Measurements from ENCODE around the gene LAMC2. TPM values are rescaled to one million over a fixed set of nuclear protein-coding genes. Genes with fewer than 3 reads are reported as not detected.

LAMC2 gene
- total RNA-seq, 2 donors from 2014 or later = 9.3 to 11.6 TPM

DNA sequence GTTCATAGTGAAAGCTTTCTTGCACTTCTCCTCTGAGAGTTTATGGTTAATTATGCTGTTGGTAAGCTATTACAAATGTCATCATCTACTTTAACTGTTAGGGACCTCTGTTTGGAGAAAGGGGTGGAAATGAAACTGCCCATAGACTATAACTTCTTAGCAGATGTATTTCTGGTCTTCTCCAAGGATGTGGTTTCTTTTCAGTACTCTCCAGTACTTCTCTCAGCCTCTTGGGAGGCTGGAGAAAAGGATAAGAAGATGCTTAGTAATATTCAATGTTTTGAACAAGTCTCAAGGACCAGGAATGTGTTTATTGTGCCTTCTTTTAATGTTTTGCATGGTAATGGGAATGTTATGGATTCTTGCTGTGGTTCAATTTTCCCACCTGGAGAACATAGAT lies 60.4 kb downstream of the LAMC2 start:
- intact Hi-C loops (cut with DNase I) = no loop called here
- no peak for DNase-seq (ENCODE audit: low spot score)
- Histone ChIP-seq H3K36me3 (no peaks in the 10 kb centered on the region), H3K4me1 (replicated peaks) (no peaks in the 10 kb centered on the region), H3K27me3 (replicated peaks; ENCODE audit: insufficient read depth) (no peaks in the 10 kb centered on the region), H3K9me3 (no peaks in the 10 kb centered on the region), H3K4me3 (no peak overlapping the region), H3K27ac (no peak overlapping the region)
- no peak for TF ChIP-seq POLR2AphosphoS5 (IDR thresholded peaks at IDR 0.05)

DNA sequence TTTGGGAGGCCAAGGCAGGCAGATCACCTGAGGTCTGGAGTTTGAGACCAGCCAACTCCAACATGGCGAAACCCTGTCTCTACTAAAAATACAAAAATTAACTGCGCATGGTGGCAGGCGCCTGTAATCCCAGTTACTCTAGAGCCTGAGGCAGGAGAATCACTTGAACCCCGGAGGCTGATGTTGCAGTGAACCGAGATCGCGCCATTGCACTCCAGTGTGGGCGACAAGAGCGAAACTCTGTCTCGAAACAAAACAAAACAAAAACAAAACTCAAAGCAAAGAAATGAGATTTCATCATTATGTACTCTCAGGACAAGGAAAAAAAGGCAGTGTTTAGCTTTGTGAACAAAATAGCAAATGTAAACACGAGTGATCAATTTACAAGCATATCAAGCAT lies 61.0 kb downstream of the LAMC2 start:
- H3K27ac ChIP-seq = no peak overlapping the region
- 91% methylated on average over 11 of the region's 11 CpGs for WGBS
- intact Hi-C loops (cut with DNase I) = no loop called here
- TF ChIP-seq, protein P1, sequence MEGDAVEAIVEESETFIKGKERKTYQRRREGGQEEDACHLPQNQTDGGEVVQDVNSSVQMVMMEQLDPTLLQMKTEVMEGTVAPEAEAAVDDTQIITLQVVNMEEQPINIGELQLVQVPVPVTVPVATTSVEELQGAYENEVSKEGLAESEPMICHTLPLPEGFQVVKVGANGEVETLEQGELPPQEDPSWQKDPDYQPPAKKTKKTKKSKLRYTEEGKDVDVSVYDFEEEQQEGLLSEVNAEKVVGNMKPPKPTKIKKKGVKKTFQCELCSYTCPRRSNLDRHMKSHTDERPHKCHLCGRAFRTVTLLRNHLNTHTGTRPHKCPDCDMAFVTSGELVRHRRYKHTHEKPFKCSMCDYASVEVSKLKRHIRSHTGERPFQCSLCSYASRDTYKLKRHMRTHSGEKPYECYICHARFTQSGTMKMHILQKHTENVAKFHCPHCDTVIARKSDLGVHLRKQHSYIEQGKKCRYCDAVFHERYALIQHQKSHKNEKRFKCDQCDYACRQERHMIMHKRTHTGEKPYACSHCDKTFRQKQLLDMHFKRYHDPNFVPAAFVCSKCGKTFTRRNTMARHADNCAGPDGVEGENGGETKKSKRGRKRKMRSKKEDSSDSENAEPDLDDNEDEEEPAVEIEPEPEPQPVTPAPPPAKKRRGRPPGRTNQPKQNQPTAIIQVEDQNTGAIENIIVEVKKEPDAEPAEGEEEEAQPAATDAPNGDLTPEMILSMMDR (IDR thresholded peaks at IDR 0.05) = no peak
- TF ChIP-seq POLR2AphosphoS5 (IDR thresholded peaks at IDR 0.05) (no peak), POLR2A (IDR thresholded peaks at IDR 0.05) (no peak)
- H3K9me3 ChIP-seq = no peaks in the 10 kb centered on the region
- no peaks in the 10 kb centered on the region for H3K27me3 ChIP-seq (replicated peaks; ENCODE audit: insufficient read depth)
- no peak overlapping the region for H3K4me3 ChIP-seq
- no peak for DNase-seq (ENCODE audit: low spot score)
- no peaks in the 10 kb centered on the region for H3K4me1 ChIP-seq (replicated peaks)
- no peaks in the 10 kb centered on the region for H3K36me3 ChIP-seq

DNA sequence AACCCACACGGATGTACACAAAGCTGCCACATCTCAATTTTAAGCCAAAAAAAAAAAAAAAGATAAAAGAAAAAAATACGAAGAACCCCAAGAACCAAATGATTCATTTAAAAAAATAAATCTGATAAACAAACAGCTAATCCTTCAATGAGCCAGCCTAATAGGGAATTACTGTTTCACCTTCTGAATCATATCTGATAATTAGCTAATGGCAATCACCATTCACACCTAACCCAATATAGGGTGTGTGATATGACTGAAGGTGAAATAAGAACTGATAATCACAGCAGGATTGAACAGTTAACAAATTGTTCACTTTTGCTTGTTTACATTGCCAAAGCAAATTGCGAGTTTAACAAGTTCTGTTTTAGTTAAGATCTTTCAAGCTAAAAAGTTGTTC lies 61.4 kb downstream of the LAMC2 start:
- 57% methylated on average over 3 of the region's 3 CpGs for WGBS
- no peaks in the 10 kb centered on the region for H3K36me3 ChIP-seq
- no peak for DNase-seq (ENCODE audit: low spot score)
- no peak overlapping the region for H3K27ac ChIP-seq
- H3K4me1 ChIP-seq (replicated peaks) = no peaks in the 10 kb centered on the region
- intact Hi-C loops (cut with DNase I) = no loop called here
- TF ChIP-seq, protein P1 (IDR thresholded peaks at IDR 0.05) = no peak
- TF ChIP-seq POLR2A (IDR thresholded peaks at IDR 0.05) = no peak
- TF ChIP-seq POLR2AphosphoS5 (IDR thresholded peaks at IDR 0.05) = no peak
- H3K9me3 ChIP-seq = no peaks in the 10 kb centered on the region
- H3K27me3 ChIP-seq (replicated peaks; ENCODE audit: insufficient read depth) = no peaks in the 10 kb centered on the region
- no peak overlapping the region for H3K4me3 ChIP-seq

DNA sequence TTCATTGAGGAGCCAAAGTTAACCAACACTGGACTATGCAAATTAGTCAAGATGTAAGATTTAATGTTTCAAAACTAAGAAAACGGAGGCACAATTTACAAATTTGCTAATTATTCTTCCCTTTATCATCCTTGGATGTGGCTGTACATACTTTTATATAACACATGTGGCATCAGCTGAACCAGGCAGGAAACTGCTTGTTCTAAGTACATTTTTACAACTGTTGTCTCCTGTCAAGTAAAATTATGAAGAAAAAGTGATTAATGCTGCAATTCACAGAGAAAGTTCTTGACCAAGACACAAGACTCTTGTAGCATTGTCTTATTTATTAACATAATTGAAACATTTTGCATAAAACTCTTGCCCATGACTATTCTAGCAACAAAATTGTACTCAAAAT lies 61.9 kb downstream of the LAMC2 start:
- Histone ChIP-seq H3K27me3 (replicated peaks; ENCODE audit: insufficient read depth) (no peaks in the 10 kb centered on the region), H3K4me1 (replicated peaks) (no peaks in the 10 kb centered on the region), H3K27ac (no peak overlapping the region), H3K4me3 (no peak overlapping the region), H3K36me3 (no peaks in the 10 kb centered on the region), H3K9me3 (no peaks in the 10 kb centered on the region)
- DNase-seq (ENCODE audit: low spot score) = no peak
- no peak for TF ChIP-seq POLR2AphosphoS5 (IDR thresholded peaks at IDR 0.05)
- TF ChIP-seq, protein P1 (IDR thresholded peaks at IDR 0.05) = no peak
- no peak for TF ChIP-seq POLR2A (IDR thresholded peaks at IDR 0.05)
- WGBS = 51% methylated on average over 1 of the region's 1 CpG
- intact Hi-C loops (cut with DNase I) = no loop called here

DNA sequence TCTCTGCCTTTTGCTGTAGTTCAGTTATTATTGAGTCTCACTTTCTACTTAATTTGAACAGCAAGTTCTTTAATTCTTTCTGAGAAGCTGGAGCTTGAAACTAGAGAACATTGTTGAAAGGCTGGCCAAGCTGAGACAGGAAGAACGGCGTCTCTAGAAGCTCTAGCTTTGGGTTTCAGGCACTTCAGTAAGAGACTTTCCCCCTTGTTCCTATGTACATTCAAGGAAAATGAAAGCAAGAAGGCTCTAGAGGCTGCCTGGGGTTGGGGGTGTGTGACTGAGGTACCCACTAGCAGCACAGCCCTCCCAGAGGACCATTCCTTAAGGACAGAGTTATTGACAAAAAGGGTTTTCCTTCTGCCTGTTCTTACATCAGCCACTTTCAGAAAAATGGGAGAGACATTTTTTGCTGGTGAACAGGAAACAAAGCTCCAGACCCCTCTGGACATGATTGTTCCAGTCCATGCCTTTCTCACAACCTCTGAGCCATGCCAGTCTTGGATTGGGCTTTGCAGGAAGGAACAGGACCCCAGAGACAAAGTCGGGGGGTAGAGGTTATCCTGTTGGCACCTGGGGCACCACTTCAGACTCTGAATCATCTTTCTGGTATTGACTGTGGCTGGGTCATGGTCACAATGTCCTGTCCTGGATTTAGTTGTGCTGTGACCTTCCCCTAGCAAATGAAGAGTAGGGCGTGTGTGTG lies 63.1 kb downstream of the LAMC2 start:
- intact Hi-C loops (cut with DNase I) = no loop called here
- no peaks in the 10 kb centered on the region for H3K4me1 ChIP-seq (replicated peaks)
- TF ChIP-seq, protein P1 (IDR thresholded peaks at IDR 0.05) = no peak
- TF ChIP-seq POLR2AphosphoS5 (IDR thresholded peaks at IDR 0.05) = no peak
- no peak for TF ChIP-seq POLR2A (IDR thresholded peaks at IDR 0.05)
- H3K36me3 ChIP-seq = no peaks in the 10 kb centered on the region
- WGBS = 87% methylated on average over 4 of the region's 4 CpGs
- no peak for DNase-seq (ENCODE audit: low spot score)
- no peaks in the 10 kb centered on the region for H3K9me3 ChIP-seq
- no peaks in the 10 kb centered on the region for H3K27me3 ChIP-seq (replicated peaks; ENCODE audit: insufficient read depth)
- H3K27ac ChIP-seq = no peak overlapping the region
- H3K4me3 ChIP-seq = no peak overlapping the region

Measured in prostate gland (tissue), 2 donors.